Activated CD4-positive, CD25-positive, alpha-beta regulatory T cell treated with anti-CD3 and anti-CD28 coated beads, Interleukin-2, amount 50 U/mL, for 24 hours (primary cell): ENCODE data around the gene RTN4.

Experiments
- ATAC-seq, 2 donors: fragments of 150-1000 bp; cut with Tn5 transposase; one replicate each; pipeline ENCODE4 v1.10.0; 2021; ENCODE audit warnings: mild to moderate bottlenecking in 1 of 2, moderate library complexity in 1 of 2

Gene RTN4

GRCh38 chr2:55035716-55036115, 14.5 kb downstream of the RTN4 start:
- ATAC-seq = peak in 1 of 2 donors; percentile 13

- no peak for ATAC-seq
Observed at GRCh38 chr2:55033921-55034320, 16.3 kb downstream of the RTN4 start.

GRCh38 chr2:55033076-55033742, 17.0 kb downstream of the RTN4 start:
- peak; percentile 46 to 48 for ATAC-seq

- ATAC-seq = no peak
Observed at GRCh38 chr2:55031505-55031904, 18.7 kb downstream of the RTN4 start.

- ATAC-seq = no peak
Observed at GRCh38 chr2:55030766-55031165, 19.5 kb downstream of the RTN4 start.

- ATAC-seq = no peak
Observed at GRCh38 chr2:55029098-55029497, 21.2 kb downstream of the RTN4 start.

- ATAC-seq = no peak
Observed at GRCh38 chr2:55027226-55027625, 23.0 kb downstream of the RTN4 start.

GRCh38 chr2:55026202-55026601, 24.0 kb downstream of the RTN4 start:
- no peak for ATAC-seq

GRCh38 chr2:55025627-55026026, 24.6 kb downstream of the RTN4 start:
- peak; percentile 58 to 68 for ATAC-seq

- peak in 1 of 2 donors; percentile 7 for ATAC-seq
Observed at GRCh38 chr2:55025082-55025481, 25.2 kb downstream of the RTN4 start.

GRCh38 chr2:55022476-55022875, 27.8 kb downstream of the RTN4 start:
- ATAC-seq = no peak

GRCh38 chr2:55019526-55020258, 30.6 kb downstream of the RTN4 start:
- ATAC-seq = no peak

- ATAC-seq = no peak
Observed at GRCh38 chr2:55018619-55019018, 31.6 kb downstream of the RTN4 start.

GRCh38 chr2:55017880-55018279, 32.4 kb downstream of the RTN4 start:
- no peak for ATAC-seq

GRCh38 chr2:55017428-55017827, 32.8 kb downstream of the RTN4 start:
- ATAC-seq = no peak

- peak in 1 of 2 donors; percentile 61 for ATAC-seq
Observed at GRCh38 chr2:55014962-55015939, 35.0 kb downstream of the RTN4 start.

GRCh38 chr2:55013936-55014335, 36.3 kb downstream of the RTN4 start:
- no peak for ATAC-seq

- no peak for ATAC-seq
Observed at GRCh38 chr2:55012672-55013484, 37.4 kb downstream of the RTN4 start.

- ATAC-seq = no peak
Observed at GRCh38 chr2:55011831-55012671, 38.2 kb downstream of the RTN4 start.

- ATAC-seq = no peak
Observed at GRCh38 chr2:55010915-55011314, 39.3 kb downstream of the RTN4 start.

GRCh38 chr2:55010149-55010591, 40.1 kb downstream of the RTN4 start:
- ATAC-seq = peak; percentile 76 to 82
